ENCODE data around the gene CDH6.

Gene CDH6

DNA sequence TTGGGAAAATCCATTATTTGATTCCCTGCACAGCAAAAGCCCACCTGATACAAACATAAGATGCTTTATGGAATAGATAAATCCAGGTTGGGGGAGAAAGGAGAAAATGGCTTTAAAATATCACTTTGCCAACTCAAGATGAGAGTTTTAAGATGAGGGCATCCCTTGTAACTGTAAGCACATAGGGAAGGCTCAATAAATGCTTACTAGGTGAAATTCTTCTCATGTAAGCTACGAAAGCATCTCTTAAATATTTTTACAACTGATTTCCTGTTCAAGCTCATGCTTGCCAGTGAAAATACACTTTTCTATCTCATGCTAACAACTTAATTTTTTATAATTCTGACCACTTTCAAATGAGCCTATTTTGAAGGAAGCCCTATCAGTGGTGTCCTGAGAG lies 11.5 kb downstream of the CDH6 start:
- no peak for DNase-seq

GRCh38 chr5:31208043-31208442 lies 14.6 kb downstream of the CDH6 start:
- no peak for DNase-seq

DNA sequence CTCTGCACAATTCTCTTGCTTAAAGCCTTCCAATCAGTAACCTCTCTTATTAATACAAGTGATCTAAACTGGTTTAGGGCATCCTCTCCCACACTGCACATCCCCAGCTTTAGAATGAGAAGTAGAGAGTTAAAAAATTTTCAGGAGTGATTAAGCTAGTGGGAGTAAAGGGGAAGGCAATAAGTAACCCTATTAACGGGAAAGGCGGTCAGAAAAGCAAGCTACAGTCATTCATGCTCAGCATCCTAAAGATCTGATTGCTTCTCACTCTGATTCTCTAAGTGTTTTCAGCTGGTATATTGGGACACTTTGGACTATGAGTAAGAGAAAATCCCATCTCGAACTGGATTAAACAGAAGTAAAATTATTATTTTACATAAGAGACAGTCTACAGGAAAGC lies 15.8 kb downstream of the CDH6 start:
- DNase-seq = no peak

- no peak for DNase-seq
Observed at GRCh38 chr5:31211098-31211497, 17.6 kb downstream of the CDH6 start.

GRCh38 chr5:31213257-31213656 lies 19.8 kb downstream of the CDH6 start:
- no peak for DNase-seq

DNA sequence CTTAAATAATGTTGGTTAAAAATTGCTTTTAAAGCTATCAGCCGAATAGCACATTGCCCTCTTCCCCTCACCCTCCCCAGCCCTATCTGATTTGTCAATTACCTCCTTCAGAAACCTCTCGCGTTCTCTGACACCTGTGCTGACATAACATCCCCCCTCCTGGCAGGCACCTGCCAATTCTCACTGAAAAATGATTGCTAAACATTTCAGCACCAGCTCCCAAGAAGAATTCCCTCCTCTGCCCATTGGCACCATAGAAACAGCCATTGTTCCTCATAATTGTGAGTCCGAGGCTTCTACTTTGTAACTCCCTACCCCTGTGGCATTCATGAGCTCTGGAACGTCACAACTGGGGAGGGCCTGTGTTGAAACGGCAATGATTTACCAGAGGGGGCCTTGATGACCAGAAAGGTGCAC lies 20.2 kb downstream of the CDH6 start:
- no peak for DNase-seq

DNA sequence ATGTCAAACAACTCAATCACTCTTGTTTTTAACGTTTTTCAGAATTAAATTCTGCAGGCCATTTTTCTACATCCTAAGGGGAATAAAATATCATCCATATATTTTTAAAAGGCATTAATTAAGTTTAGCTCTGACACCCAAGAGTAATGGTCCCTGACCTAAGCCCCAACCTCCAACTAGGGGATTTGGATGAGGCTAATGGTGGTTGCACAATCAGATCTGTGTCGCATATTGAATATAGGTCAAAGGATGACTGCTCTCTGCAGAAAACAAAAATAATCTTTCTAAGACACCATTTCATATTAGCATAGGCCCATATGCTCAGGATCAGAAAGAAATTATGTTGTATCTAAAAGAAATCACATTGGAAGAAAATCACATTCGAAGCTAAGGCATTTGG lies 20.7 kb downstream of the CDH6 start:
- DNase-seq = no peak

- DNase-seq = no peak
Observed at GRCh38 chr5:31215236-31215635, 21.8 kb downstream of the CDH6 start.

DNA sequence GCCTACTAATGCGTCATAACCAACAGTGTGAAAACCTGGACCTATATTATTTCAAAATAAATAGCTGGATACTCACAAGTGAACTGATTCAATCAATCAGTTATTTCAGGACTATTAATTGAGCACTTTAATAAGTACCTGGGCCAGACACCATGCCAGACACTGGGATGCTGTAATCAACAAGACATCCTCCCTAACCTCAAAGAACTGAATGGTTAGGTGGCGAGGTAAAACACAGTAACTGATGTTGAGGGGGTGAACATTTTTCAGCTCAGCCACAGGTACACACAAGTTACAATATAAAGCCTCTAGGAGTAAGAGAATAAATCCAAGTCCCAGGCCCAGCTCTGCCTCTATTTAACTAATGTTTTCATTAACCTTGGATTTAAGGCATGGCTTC lies 24.0 kb downstream of the CDH6 start:
- DNase-seq = no peak

DNA sequence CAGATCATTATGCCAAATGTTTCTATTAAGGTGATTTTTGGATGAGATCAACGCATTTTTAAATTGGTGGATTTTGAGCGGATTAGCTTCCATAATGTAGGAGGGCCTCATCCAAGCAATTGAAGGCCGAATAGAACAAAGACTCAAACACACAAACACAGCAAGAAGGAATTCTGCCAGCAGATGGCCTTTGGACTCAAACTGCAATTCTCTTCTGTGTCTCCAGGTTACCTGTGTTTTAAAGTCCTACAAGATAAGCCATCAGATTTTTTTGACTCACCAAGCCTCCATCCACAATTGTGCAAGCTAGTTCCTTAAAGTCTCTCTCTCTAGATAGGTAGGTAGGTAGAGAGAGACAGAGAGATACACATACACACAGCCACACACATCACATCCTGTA lies 25.5 kb downstream of the CDH6 start:
- DNase-seq = no peak

DNA sequence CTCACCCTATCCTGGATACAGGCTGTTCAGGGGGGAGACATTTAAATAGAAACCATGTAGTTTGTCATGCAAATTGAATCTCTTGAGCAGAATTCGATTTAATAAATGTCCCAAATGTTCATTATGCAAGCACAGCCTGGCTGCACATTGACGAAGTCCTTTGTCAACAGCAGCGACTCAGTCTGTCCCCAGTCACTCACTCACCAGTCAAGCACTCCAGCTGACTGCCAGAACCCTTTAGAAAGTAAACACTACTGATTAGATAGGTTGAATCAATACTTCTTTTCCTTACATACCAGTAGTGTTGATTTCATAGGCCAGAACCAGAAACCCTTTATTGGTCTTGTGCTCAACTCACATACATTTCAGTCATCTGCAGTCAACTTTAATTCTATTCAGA lies 27.5 kb downstream of the CDH6 start:
- DNase-seq = no peak

GRCh38 chr5:31225118-31225517 lies 31.6 kb downstream of the CDH6 start:
- DNase-seq = no peak

- no peak for DNase-seq
Observed at GRCh38 chr5:31225613-31226012, 32.1 kb downstream of the CDH6 start.

DNA sequence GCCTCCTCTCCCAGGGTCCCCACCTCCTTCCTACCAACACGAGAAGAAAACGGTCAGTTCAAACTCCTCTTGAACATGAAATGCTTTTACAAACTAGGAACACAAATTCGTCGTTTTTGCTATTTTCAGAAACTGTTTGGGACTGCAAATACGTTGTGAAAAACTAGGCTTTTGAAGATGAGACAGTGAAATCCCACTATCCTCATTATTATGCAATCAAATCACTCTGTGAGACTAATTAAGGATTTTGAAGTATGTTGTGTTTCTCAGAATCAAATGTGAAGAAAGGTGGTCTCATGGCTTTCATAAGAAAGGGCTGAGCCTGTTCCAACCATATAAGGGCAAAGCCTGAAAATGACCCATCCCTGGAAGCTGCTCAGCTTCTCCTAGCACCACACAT lies 33.2 kb downstream of the CDH6 start:
- no peak for DNase-seq

DNA sequence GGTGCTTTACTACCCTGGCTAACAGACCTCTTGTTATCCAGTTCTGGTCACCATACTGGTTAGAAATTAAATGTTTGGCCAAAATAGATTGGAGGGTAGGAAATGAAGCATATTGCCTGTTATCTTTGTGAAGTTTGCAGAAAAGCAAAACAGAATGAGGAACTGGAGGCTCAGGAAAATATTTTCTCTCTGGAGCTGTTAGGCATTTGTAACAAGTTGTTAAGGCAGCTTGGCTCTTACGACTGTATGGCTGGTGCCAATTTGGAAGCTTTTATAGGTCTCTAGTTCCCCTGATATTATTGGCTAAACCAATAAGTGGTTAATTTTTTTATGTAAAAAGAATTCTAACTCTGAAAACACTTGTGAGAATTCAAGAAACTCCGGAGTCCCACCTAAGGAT lies 35.8 kb downstream of the CDH6 start:
- no peak for DNase-seq

- no peak for DNase-seq
Observed at GRCh38 chr5:31231177-31231838, 37.8 kb downstream of the CDH6 start.

- DNase-seq = no peak
Observed at GRCh38 chr5:31232273-31232888, 38.9 kb downstream of the CDH6 start.

DNA sequence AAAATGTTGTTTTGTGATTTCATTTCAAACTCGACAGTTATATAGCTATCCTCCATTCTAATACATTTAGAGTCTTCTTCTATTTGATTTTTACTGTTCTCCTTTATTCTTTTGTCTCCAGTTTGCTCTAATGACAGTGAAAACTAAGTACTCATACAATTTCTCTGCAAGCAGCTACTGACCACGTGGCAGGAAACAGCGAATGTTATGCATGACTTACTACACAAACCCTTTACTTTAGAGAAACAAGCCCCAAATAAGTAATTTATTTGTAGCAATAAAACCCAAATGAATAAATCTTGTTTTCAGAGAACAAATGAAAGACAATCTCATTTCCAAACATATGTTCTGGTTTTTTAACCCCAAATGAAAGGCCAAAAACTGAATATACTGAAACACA lies 41.9 kb downstream of the CDH6 start:
- no peak for DNase-seq

DNA sequence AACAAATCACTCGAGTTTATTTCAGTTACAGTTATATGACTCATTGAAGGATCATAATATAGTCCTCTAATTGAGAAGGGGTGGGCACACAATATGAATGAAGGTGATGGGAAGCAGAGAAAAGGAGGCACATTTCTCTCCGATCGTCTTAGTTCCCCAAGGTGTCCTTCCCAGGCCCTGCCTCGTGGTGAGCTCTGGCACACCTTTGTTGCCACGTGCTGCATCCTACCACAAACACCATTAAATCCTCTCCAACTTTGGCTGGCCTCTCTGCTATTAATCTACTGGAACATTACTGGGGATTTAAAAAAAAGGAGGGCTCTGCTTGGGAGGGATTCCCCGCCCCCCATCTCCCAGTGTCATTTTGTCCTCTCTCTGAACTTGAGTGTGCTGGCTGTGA lies 42.9 kb downstream of the CDH6 start:
- no peak for DNase-seq

- no peak for DNase-seq
Observed at GRCh38 chr5:31237174-31237573, 43.7 kb downstream of the CDH6 start.

DNA sequence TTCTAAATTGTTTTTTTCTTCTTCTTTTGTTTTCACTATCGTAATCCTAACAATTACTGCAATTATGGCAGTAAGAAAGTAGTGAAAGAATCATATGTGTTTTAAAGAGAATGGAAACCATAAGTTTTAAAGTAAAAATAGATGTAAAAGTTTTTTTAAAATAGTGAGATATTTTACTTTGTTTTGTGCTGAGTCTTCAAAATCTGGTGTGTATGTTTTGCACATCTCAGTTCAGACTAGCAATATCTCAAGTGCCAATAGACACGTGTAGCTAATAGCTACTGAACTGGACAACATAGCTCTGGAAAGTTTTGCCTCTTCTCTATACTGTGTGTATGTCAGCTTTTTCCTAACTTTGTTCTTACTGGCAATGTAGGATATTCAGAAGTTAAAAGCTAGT lies 45.0 kb downstream of the CDH6 start:
- DNase-seq = no peak

DNA sequence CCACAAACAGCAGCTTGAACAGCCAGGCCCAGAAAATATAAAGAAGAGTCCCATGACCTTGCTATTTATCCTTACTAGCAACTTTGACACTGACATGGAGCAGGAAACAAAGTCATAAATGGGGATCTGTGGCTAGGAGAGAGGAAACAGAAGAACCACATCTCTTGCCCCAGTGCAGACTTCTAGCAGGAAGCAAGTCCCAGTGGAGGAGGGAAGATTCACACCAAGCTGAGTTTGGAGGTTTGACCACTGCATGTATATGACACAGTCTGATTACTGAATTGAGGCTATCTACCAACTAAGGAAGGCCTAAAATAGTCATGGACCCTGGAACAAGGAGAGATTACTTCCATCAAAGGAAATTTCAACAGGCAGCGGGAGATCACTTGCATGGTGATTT lies 51.4 kb downstream of the CDH6 start:
- no peak for DNase-seq

GRCh38 chr5:31247381-31247780 lies 53.9 kb downstream of the CDH6 start:
- no peak for DNase-seq

- DNase-seq = no peak
Observed at GRCh38 chr5:31250201-31250600, 56.7 kb downstream of the CDH6 start.

GRCh38 chr5:31251032-31251431 lies 57.5 kb downstream of the CDH6 start:
- DNase-seq = no peak

All from effector CD8-positive, alpha-beta T cell (primary cell).